HepG2 (cell line): ENCODE results near the gene TMEM45A. TPM values are rescaled to one million over a fixed set of nuclear protein-coding genes. Genes with fewer than 3 reads are reported as not detected.

ENCODE experiments used
- ATAC-seq: fragments of 200-7000 bp; cut with Tn5 transposase; 3 replicates; pipeline ENCODE4 v1.9.1; 2020; ENCODE audit warnings: mild to moderate bottlenecking, moderate library complexity
- BruUV-seq: library from RNA; stranded (reverse); fragments of 400-500 nt; replicated peaks from 2 replicates; lab custom pipeline; 2021; lab: Mats Ljungman, UMichigan
- CTCF ChIA-PET: fragments of 300-600 bp; formaldehyde crosslinking; extraction: SDS; loops from one replicate; lab custom pipeline; 2021; ENCODE audit warnings: low total read pairs, inconsistent platforms, low intra/inter-chr PET ratio; lab: Yijun Ruan, JAX
- POLR2A ChIA-PET: fragments of 350-600 bp; sonication (Branson Sonifier 250); formaldehyde crosslinking; loops from one replicate; lab custom pipeline; 2020; ENCODE audit warnings: antibody characterized with exemption, inconsistent platforms; lab: Yijun Ruan, JAX
- DNase-seq: peaks from one replicate; pipeline ENCODE4 v3.0.0-alpha.2; 2015; ENCODE audit warnings: low spot score
- FAIRE-seq: peaks from 3 replicates; lab custom pipeline; 2011; peaks lifted over from hg19 to GRCh38; lab: Jason Lieb, UNC
- H2AFZ ChIP-seq: one replicate; pipeline ENCODE4 v1.6.1; 2011; ENCODE audit warnings: low read length, inconsistent platforms
- H3K27ac ChIP-seq: fragments of 300-600 bp; 3 replicates; pipeline ENCODE4 v1.8.0; 2011; ENCODE audit warnings: mixed run types, mild to moderate bottlenecking, mixed read lengths, low read length, inconsistent platforms; ENCODE audit not compliant: insufficient read depth; ENCODE audit errors: extremely low read length
- H3K27me3 ChIP-seq, 2 experiments: fragments of 200-600 bp in 1 of 2; 2 replicates in 1 of 2; 3 replicates in 1 of 2; pipeline versions ENCODE4 v1.6.0 to v1.8.0; 2011; ENCODE audit warnings: low read length in 2 of 2, mild to moderate bottlenecking in 2 of 2, moderate library complexity in 2 of 2, inconsistent platforms in 1 of 2; ENCODE audit not compliant: insufficient read depth in 2 of 2, control insufficient read depth in 1 of 2
- H3K36me3 ChIP-seq, 2 experiments: fragments of 200-600 bp in 1 of 2; replicated peaks in 1 of 2; 2 replicates in 1 of 2; 3 replicates in 1 of 2; pipeline versions ENCODE4 v1.5.1 to v1.8.0; 2011; ENCODE audit warnings: low read length in 2 of 2, inconsistent platforms in 1 of 2; ENCODE audit not compliant: insufficient read depth in 2 of 2, control insufficient read depth in 1 of 2
- H3K4me1 ChIP-seq: 2 replicates; pipeline ENCODE4 v1.5.1; 2012; ENCODE audit warnings: low read length, inconsistent platforms; ENCODE audit not compliant: insufficient read depth
- H3K4me2 ChIP-seq: 2 replicates; pipeline ENCODE4 v1.6.0; 2011; ENCODE audit warnings: low read depth, low read length, inconsistent platforms
- H3K4me3 ChIP-seq, 3 experiments: fragments of 200-600 bp in 1 of 3; sonication (generic), shearing (Covaris generic) in 1 of 3; replicated peaks in 1 of 3; 2 replicates each; pipeline ENCODE4 v1.5.1; 2011 to 2016; ENCODE audit warnings: low read length in 3 of 3, inconsistent platforms in 2 of 3, low read depth in 2 of 3, mild to moderate bottlenecking in 2 of 3, control low read depth in 1 of 3, mixed read lengths in 1 of 3; ENCODE audit not compliant: insufficient read depth in 1 of 3
- H3K79me2 ChIP-seq: one replicate; pipeline ENCODE4 v1.6.1; 2011; ENCODE audit warnings: low read length, inconsistent platforms; ENCODE audit not compliant: insufficient read depth
- H3K9ac ChIP-seq: 2 replicates; pipeline ENCODE4 v1.6.0; 2011; ENCODE audit warnings: mild to moderate bottlenecking, low read depth, low read length, inconsistent platforms; ENCODE audit not compliant: insufficient read depth
- H3K9me3 ChIP-seq: 2 replicates; pipeline ENCODE4 v1.5.1; 2012; ENCODE audit warnings: mild to moderate bottlenecking, low read length
- H4K20me1 ChIP-seq: 2 replicates; pipeline ENCODE4 v1.6.0; 2011; ENCODE audit warnings: inconsistent platforms, mild to moderate bottlenecking, low read length, moderate library complexity; ENCODE audit not compliant: insufficient read depth
- ARNT ChIP-seq: fragments of 450-650 bp; IDR thresholded peaks from 2 replicates; pipeline ENCODE4 v1.6.1; 2017
- HES4 ChIP-seq: sonication (generic); formaldehyde crosslinking; IDR thresholded peaks from 2 replicates; pipeline ENCODE4 v1.9.0; 2021; ENCODE audit warnings: mild to moderate bottlenecking, missing genetic modification reagents, borderline replicate concordance
- NBN ChIP-seq: fragments of 450-650 bp; conservative IDR thresholded peaks from 2 replicates; pipeline ENCODE4 v1.6.1; 2017
- PRDM15 ChIP-seq: sonication (generic); formaldehyde crosslinking; IDR thresholded peaks from 2 replicates; pipeline ENCODE4 v1.4.0; 2020; ENCODE audit warnings: missing genetic modification reagents
- TGIF2 ChIP-seq: IDR thresholded peaks from 2 replicates; pipeline ENCODE4 v1.6.1; 2016; ENCODE audit warnings: control low read depth, missing compliant biosample characterization
- WIZ ChIP-seq: sonication (generic); formaldehyde crosslinking; IDR thresholded peaks from 2 replicates; pipeline ENCODE4 v1.5.1; 2020; ENCODE audit warnings: mild to moderate bottlenecking, missing genetic modification reagents
- ZNF577 ChIP-seq: sonication (generic); formaldehyde crosslinking; IDR thresholded peaks from 2 replicates; pipeline ENCODE4 v1.4.0; 2020; ENCODE audit warnings: mild to moderate bottlenecking, low read depth, missing genetic modification reagents, borderline replicate concordance
- ZNF761 ChIP-seq: sonication (generic); formaldehyde crosslinking; conservative IDR thresholded peaks from 2 replicates; pipeline ENCODE4 v1.4.0; 2020; ENCODE audit warnings: mild to moderate bottlenecking, missing genetic modification reagents
- WGBS: methylation state at CpG from one replicate; pipeline ENCODE4 v1.1.6; 2017; ENCODE audit warnings: low lambda C conversion rate; 5-methylcytosine and 5-hydroxymethylcytosine counted together
- in situ Hi-C: cut with HindIII; loops from 2 replicates; pipeline ENCODE4 v1.10.0; 2017; ENCODE audit warnings: low pct_unique_long_range_greater_than_20kb; ENCODE audit not compliant: extremely low pct_ligation_motif_present
- intact Hi-C: fragments of 100-400 bp; cut with micrococcal nuclease; formaldehyde crosslinking; loops from one replicate; pipeline ENCODE4 v1.10.0; 2022; ENCODE audit not compliant: unreplicated experiment
- polyA plus RNA-seq, 8 experiments: library from polyadenylated mRNA; depleted of rRNA in 3 of 8; stranded (reverse) in 7 of 8; unstranded in 1 of 8; fragments of >200 nt; fragmentation: Illumina TruSeq in 4 of 8; extraction: Trizol in 4 of 8; gene quantifications; 2 replicates each; pipeline versions ENCODE4 v1.2.1 to v1.2.3, GENCODE V29; 2011 to 2016; ENCODE audit warnings: low read depth in 4 of 8, missing spikeins in 1 of 8, mixed read lengths in 1 of 8; ENCODE audit not compliant: insufficient read depth in 1 of 8
- total RNA-seq, 5 experiments: library from RNA; depleted of rRNA; stranded (reverse); fragments of >200 nt; fragmentation: Illumina TruSeq; extraction: Trizol; gene quantifications; 2 replicates each; pipeline ENCODE4 v1.2.3, GENCODE V29; 2016; ENCODE audit warnings: low read depth in 1 of 5
- TF ChIP-seq, protein P1 (sequence below): sonication (generic); formaldehyde crosslinking; IDR thresholded peaks from 2 replicates; pipeline ENCODE4 v1.5.1; 2020; ENCODE audit warnings: missing genetic modification reagents, mild to moderate bottlenecking, borderline replicate concordance
- TF ChIP-seq, protein P2 (sequence below): sonication (generic); formaldehyde crosslinking; IDR thresholded peaks from 2 replicates; pipeline ENCODE4 v1.4.0; 2020; ENCODE audit warnings: low read depth, mild to moderate bottlenecking, missing genetic modification reagents
- TF ChIP-seq, protein P3 (sequence below): sonication (generic); formaldehyde crosslinking; conservative IDR thresholded peaks from 2 replicates; pipeline ENCODE4 v1.8.0; 2022; ENCODE audit warnings: mild to moderate bottlenecking, moderate library complexity, missing genetic modification reagents

The TMEM45A gene
- total and polyA plus RNA-seq, 2 of the 13 experiments (the other 11 are each of a cell fraction or from before 2014, with no cell fraction given): 14.8 to 38.5 TPM

GRCh38 chr3:100532411-100532810 is 40.0 kb downstream of the TMEM45A start:
- ATAC-seq: no peak
- no peak for DNase-seq
- in situ Hi-C loops: no loop called here

More at GRCh38 chr3:100532411-100532810, 40.0 kb downstream of the TMEM45A start:
- no TSS peak for BruUV-seq
- Histone ChIP-seq H3K36me3 (peaks cover 0 to 9% of the 10 kb centered on the region in 2 experiments; a peak in 1 of 5 replicates), H3K27ac (no peak overlapping the region), H3K9me3 (no peaks in the 10 kb centered on the region), H3K4me2 (no peak overlapping the region), H2AFZ (no peak overlapping the region), H4K20me1 (no peaks in the 10 kb centered on the region), H3K9ac (no peak overlapping the region), H3K27me3 (no peaks in the 10 kb centered on the region), H3K79me2 (no peaks in the 10 kb centered on the region), H3K4me3 (no peak overlapping the region), H3K4me1 (peaks cover 8% of the 10 kb centered on the region; the same call in 1 of the 2 replicates)
- CTCF ChIA-PET: no interaction called here
- TF ChIP-seq WIZ (no peak), TGIF2 (no peak), HES4 (CRISPR knock-in tag) (no peak), ARNT (no peak), PRDM15 (CRISPR knock-in tag) (no peak), ZNF577 (no peak), NBN (no peak), ZNF761 (no peak)
- TF ChIP-seq, protein P1, sequence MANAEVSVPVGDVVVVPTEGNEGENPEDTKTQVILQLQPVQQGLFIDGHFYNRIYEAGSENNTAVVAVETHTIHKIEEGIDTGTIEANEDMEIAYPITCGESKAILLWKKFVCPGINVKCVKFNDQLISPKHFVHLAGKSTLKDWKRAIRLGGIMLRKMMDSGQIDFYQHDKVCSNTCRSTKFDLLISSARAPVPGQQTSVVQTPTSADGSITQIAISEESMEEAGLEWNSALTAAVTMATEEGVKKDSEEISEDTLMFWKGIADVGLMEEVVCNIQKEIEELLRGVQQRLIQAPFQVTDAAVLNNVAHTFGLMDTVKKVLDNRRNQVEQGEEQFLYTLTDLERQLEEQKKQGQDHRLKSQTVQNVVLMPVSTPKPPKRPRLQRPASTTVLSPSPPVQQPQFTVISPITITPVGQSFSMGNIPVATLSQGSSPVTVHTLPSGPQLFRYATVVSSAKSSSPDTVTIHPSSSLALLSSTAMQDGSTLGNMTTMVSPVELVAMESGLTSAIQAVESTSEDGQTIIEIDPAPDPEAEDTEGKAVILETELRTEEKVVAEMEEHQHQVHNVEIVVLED (CRISPR knock-in tag): no peak
- TF ChIP-seq, protein P2, sequence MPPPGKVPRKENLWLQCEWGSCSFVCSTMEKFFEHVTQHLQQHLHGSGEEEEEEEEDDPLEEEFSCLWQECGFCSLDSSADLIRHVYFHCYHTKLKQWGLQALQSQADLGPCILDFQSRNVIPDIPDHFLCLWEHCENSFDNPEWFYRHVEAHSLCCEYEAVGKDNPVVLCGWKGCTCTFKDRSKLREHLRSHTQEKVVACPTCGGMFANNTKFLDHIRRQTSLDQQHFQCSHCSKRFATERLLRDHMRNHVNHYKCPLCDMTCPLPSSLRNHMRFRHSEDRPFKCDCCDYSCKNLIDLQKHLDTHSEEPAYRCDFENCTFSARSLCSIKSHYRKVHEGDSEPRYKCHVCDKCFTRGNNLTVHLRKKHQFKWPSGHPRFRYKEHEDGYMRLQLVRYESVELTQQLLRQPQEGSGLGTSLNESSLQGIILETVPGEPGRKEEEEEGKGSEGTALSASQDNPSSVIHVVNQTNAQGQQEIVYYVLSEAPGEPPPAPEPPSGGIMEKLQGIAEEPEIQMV (CRISPR knock-in tag): no peak
- TF ChIP-seq, protein P3, sequence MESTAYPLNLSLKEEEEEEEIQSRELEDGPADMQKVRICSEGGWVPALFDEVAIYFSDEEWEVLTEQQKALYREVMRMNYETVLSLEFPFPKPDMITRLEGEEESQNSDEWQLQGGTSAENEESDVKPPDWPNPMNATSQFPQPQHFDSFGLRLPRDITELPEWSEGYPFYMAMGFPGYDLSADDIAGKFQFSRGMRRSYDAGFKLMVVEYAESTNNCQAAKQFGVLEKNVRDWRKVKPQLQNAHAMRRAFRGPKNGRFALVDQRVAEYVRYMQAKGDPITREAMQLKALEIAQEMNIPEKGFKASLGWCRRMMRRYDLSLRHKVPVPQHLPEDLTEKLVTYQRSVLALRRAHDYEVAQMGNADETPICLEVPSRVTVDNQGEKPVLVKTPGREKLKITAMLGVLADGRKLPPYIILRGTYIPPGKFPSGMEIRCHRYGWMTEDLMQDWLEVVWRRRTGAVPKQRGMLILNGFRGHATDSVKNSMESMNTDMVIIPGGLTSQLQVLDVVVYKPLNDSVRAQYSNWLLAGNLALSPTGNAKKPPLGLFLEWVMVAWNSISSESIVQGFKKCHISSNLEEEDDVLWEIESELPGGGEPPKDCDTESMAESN (CRISPR knock-in tag): no peak
- intact Hi-C loops: no loop called here
- POLR2A ChIA-PET: no interaction called here
- WGBS: 78% methylated on average over 6 of the region's 6 CpGs
- no peak for FAIRE-seq
